Natural killer cell (primary cell): ENCODE results near the gene SERPINF2. TPM values are rescaled to one million over a fixed set of nuclear protein-coding genes. Genes with fewer than 3 reads are reported as not detected.
A peak's percentile ranks its signal among the peaks of the same experiment; 100 is the strongest.

Source experiments
- ATAC-seq, 3 donors: fragments of 150-1000 bp in 2 of 3; fragments of 200-7000 bp in 1 of 3; cut with Tn5 transposase; 1 replicate in 1 of 3; 2 replicates in 2 of 3; pipeline ENCODE4 v1.10.0; 2021; ENCODE audit warnings: mild to moderate bottlenecking in 2 of 3, moderate library complexity in 2 of 3
- DNase-seq, 2 donors: peaks; one replicate each; pipeline versions ENCODE4 v3.0.0 to v3.0.0-alpha.2; 2013 to 2021; ENCODE audit warnings: mixed read lengths in 1 of 2
- H3K27ac ChIP-seq: one replicate; pipeline ENCODE4 v1.5.1; 2013; ENCODE audit warnings: mild to moderate bottlenecking, low read length
- H3K27me3 ChIP-seq: one replicate; pipeline ENCODE4 v1.6.1; 2013; ENCODE audit warnings: low read length; ENCODE audit not compliant: control insufficient read depth, insufficient read depth
- H3K36me3 ChIP-seq: one replicate; pipeline ENCODE4 v1.6.1; 2013; ENCODE audit warnings: low read length; ENCODE audit not compliant: control insufficient read depth, insufficient read depth
- H3K4me1 ChIP-seq: one replicate; pipeline ENCODE4 v1.6.1; 2013; ENCODE audit warnings: low read length; ENCODE audit not compliant: control insufficient read depth, insufficient read depth
- H3K4me3 ChIP-seq: one replicate; pipeline ENCODE4 v1.5.1; 2013; ENCODE audit warnings: low read length
- H3K9me3 ChIP-seq: one replicate; pipeline ENCODE4 v1.6.1; 2013; ENCODE audit warnings: low read length; ENCODE audit not compliant: control insufficient read depth, insufficient read depth
- H3K27ac Mint-ChIP-seq, 2 donors: one replicate each; pipeline ENCODE4 v1.8.0; 2022; ENCODE audit warnings: mild to moderate bottlenecking in 2 of 2, mixed read lengths in 2 of 2, moderate library complexity in 1 of 2
- H3K27me3 Mint-ChIP-seq, 2 donors: one replicate each; pipeline ENCODE4 v1.8.0; 2022; ENCODE audit warnings: low read depth in 2 of 2, mixed read lengths in 2 of 2
- H3K36me3 Mint-ChIP-seq: one replicate; pipeline ENCODE4 v1.8.0; 2022; ENCODE audit warnings: mixed read lengths
- H3K4me1 Mint-ChIP-seq, 2 donors: one replicate each; pipeline ENCODE4 v1.8.0; 2022; ENCODE audit warnings: mixed read lengths in 2 of 2
- H3K4me3 Mint-ChIP-seq: one replicate; pipeline ENCODE4 v1.8.0; 2022; ENCODE audit warnings: mild to moderate bottlenecking, moderate library complexity, mixed read lengths
- H3K9me3 Mint-ChIP-seq, 2 donors: one replicate each; pipeline ENCODE4 v1.8.0; 2022; ENCODE audit warnings: mixed read lengths in 2 of 2
- WGBS: methylation state at CpG from one replicate; pipeline ENCODE4 v1.1.7; 2013; ENCODE audit warnings: missing lambda C conversion rate; ENCODE audit not compliant: insufficient coverage; 5-methylcytosine and 5-hydroxymethylcytosine counted together
- intact Hi-C: fragments of 100-400 bp; cut with micrococcal nuclease; formaldehyde crosslinking; loops from one replicate; pipeline ENCODE4 v1.14.2; 2022
- total RNA-seq, 4 donors: library from RNA; stranded (reverse); fragments of 120-200 nt in 1 of 4; gene quantifications; one replicate each; pipeline versions ENCODE4 v1.2.3 to v1.2.4, GENCODE V29; 2013 to 2022
- TF ChIP-seq, protein P1 (sequence below): fragments of 200-600 bp; IDR thresholded peaks from one replicate; pipeline ENCODE4 v1.8.0; 2022; ENCODE audit warnings: antibody characterized with exemption

SERPINF2 gene
- total RNA-seq, 3 donors from 2014 or later (not counting 1 experiment from before 2014, with no cell fraction given) = 0.47 to 0.84 (median 0.48) TPM

- H3K9me3 Mint-ChIP-seq = no peaks in the 10 kb centered on the region
- H3K4me3 ChIP-seq = peak overlapping the region; percentile 43
Observed at GRCh38 chr17:1724869-1725641, 17.6 kb upstream of the SERPINF2 start.

DNA sequence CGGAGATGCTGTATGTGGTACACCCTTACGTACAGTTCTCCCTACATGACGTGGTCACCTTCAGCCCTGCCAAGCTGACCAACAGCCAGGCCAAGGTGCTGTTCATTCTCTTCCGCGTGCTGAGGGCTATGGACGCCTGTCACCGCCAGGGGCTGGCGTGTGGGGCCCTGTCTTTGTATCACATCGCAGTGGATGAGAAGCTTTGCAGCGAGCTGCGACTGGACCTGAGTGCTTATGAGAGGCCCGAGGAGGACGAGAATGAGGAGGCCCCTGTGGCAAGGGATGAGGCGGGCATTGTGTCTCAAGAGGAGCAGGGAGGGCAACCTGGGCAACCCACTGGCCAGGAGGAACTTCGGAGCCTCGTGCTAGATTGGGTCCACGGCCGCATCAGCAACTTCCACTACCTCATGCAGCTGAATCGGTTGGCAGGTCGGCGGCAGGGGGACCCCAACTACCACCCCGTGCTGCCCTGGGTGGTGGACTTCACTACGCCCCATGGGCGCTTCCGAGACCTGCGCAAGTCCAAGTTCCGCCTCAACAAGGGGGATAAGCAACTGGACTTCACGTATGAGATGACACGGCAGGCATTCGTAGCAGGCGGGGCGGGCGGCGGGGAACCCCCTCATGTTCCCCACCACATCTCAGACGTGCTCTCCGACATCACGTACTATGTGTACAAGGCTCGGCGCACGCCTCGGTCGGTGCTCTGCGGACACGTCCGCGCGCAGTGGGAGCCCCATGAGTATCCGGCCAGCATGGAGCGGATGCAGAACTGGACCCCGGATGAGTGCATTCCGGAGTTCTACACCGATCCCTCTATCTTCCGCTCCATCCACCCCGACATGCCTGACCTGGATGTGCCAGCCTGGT lies 16.8 kb upstream of the SERPINF2 start:
- no peaks in the 10 kb centered on the region for H3K36me3 Mint-ChIP-seq
- peaks cover 66% of the 10 kb centered on the region for H3K4me1 ChIP-seq
- intact Hi-C loops = no loop called here
- DNase-seq (no peak), ATAC-seq (no peak)
- H3K4me1 Mint-ChIP-seq = peaks cover 20 to 43% of the 10 kb centered on the region in 2 donors
- no peak overlapping the region for H3K27ac ChIP-seq
- H3K27ac Mint-ChIP-seq = peak overlapping the region; percentile 62 to 88
- WGBS = 96% methylated on average over 54 of the region's 54 CpGs
- peaks cover 27% of the 10 kb centered on the region for H3K36me3 ChIP-seq
- H3K27me3 Mint-ChIP-seq = no peaks in the 10 kb centered on the region
- peak overlapping the region; percentile 43 for H3K4me3 ChIP-seq
- no peaks in the 10 kb centered on the region for H3K27me3 ChIP-seq
- peak overlapping the region; percentile 79 for H3K4me3 Mint-ChIP-seq
- H3K9me3 ChIP-seq = no peaks in the 10 kb centered on the region
- H3K9me3 Mint-ChIP-seq = no peaks in the 10 kb centered on the region
- TF ChIP-seq, protein P1, sequence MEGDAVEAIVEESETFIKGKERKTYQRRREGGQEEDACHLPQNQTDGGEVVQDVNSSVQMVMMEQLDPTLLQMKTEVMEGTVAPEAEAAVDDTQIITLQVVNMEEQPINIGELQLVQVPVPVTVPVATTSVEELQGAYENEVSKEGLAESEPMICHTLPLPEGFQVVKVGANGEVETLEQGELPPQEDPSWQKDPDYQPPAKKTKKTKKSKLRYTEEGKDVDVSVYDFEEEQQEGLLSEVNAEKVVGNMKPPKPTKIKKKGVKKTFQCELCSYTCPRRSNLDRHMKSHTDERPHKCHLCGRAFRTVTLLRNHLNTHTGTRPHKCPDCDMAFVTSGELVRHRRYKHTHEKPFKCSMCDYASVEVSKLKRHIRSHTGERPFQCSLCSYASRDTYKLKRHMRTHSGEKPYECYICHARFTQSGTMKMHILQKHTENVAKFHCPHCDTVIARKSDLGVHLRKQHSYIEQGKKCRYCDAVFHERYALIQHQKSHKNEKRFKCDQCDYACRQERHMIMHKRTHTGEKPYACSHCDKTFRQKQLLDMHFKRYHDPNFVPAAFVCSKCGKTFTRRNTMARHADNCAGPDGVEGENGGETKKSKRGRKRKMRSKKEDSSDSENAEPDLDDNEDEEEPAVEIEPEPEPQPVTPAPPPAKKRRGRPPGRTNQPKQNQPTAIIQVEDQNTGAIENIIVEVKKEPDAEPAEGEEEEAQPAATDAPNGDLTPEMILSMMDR = no peak

More at GRCh38 chr17:1724869-1725641, 17.6 kb upstream of the SERPINF2 start:
- DNase-seq = no peak
- no peaks in the 10 kb centered on the region for H3K36me3 Mint-ChIP-seq
- peaks cover 20 to 46% of the 10 kb centered on the region in 2 donors for H3K4me1 Mint-ChIP-seq
- no peaks in the 10 kb centered on the region for H3K27me3 Mint-ChIP-seq
- peak; percentile 56 to 72 (median 68) for ATAC-seq
- Histone ChIP-seq H3K9me3 (no peaks in the 10 kb centered on the region), H3K36me3 (peaks cover 21% of the 10 kb centered on the region), H3K27ac (no peak overlapping the region), H3K27me3 (no peaks in the 10 kb centered on the region), H3K4me1 (peaks cover 70% of the 10 kb centered on the region)
- peak overlapping the region; percentile 62 to 88 for H3K27ac Mint-ChIP-seq
- H3K4me3 Mint-ChIP-seq = peak overlapping the region; percentile 79
- intact Hi-C loops = loop anchor here (5.0 kb wide), 2 partner anchors 57 to 142 kb away; no protein-coding TSS in a partner anchor
- TF ChIP-seq, protein P1 = no peak
- 15% methylated on average over 51 of the region's 51 CpGs for WGBS

- peaks cover 20 to 41% of the 10 kb centered on the region in 2 donors for H3K4me1 Mint-ChIP-seq
Observed at GRCh38 chr17:1726626-1727257, 15.9 kb upstream of the SERPINF2 start.

More at GRCh38 chr17:1726626-1727257, 15.9 kb upstream of the SERPINF2 start:
- DNase-seq = no peak
- H3K27ac Mint-ChIP-seq = no peak overlapping the region
- intact Hi-C loops = no loop called here
- ATAC-seq = no peak
- H3K4me3 Mint-ChIP-seq = no peak overlapping the region
- H3K4me1 ChIP-seq = peaks cover 59% of the 10 kb centered on the region
- H3K9me3 ChIP-seq = no peaks in the 10 kb centered on the region
- TF ChIP-seq, protein P1 = no peak
- no peaks in the 10 kb centered on the region for H3K9me3 Mint-ChIP-seq
- WGBS = 95% methylated on average over 18 of the region's 18 CpGs
- no peaks in the 10 kb centered on the region for H3K27me3 Mint-ChIP-seq
- H3K27me3 ChIP-seq = no peaks in the 10 kb centered on the region
- H3K4me3 ChIP-seq = no peak overlapping the region
- peaks cover 32% of the 10 kb centered on the region for H3K36me3 ChIP-seq
- no peaks in the 10 kb centered on the region for H3K36me3 Mint-ChIP-seq
- H3K27ac ChIP-seq = no peak overlapping the region
